Activated CD8-positive, alpha-beta memory T cell treated with anti-CD3 and anti-CD28 coated beads, Interleukin-2, amount 50 U/mL, for 24 hours (primary cell): Measurements from ENCODE around the gene NENF.
A peak's percentile ranks its signal among the peaks of the same experiment; 100 is the strongest.
"Not testable (repeated sequence)": the region's sequence is repeated elsewhere in the genome, so short reads cannot be mapped to it uniquely, and the experiment has no call there.

Experiments
- DNase-seq: peaks from one replicate; pipeline ENCODE4 v3.0.0-alpha.2; 2020; ENCODE audit errors: extremely low read depth

Gene NENF

GRCh38 chr1:212432661-212433576 is at the start of gene NENF:
NENF (plus strand) TSS chr1:212432920; CDS start chr1:212432944, 24 bp downstream.
- DNase-seq, result peak; percentile 41

- no peak for DNase-seq
Observed at GRCh38 chr1:212386029-212386428, 46.7 kb upstream of the NENF start.

GRCh38 chr1:212388985-212389716 is 43.6 kb upstream of the NENF start:
- no peak for DNase-seq

- DNase-seq, result not testable (repeated sequence)
Observed at GRCh38 chr1:212395678-212396437, 36.9 kb upstream of the NENF start.

- no peak for DNase-seq
Observed at GRCh38 chr1:212396638-212397037, 36.1 kb upstream of the NENF start.

GRCh38 chr1:212397171-212397570 is 35.5 kb upstream of the NENF start:
- DNase-seq, result no peak

GRCh38 chr1:212401042-212401441 is 31.7 kb upstream of the NENF start:
- DNase-seq, result no peak

GRCh38 chr1:212401838-212402582 is 30.7 kb upstream of the NENF start:
- DNase-seq, result no peak

GRCh38 chr1:212402666-212403321 is 29.9 kb upstream of the NENF start:
- no peak for DNase-seq

GRCh38 chr1:212410231-212410820 is 22.4 kb upstream of the NENF start:
- DNase-seq, result no peak

GRCh38 chr1:212412374-212412773 is 20.3 kb upstream of the NENF start:
- DNase-seq, result no peak

- DNase-seq, result no peak
Observed at GRCh38 chr1:212413902-212414327, 18.8 kb upstream of the NENF start.

GRCh38 chr1:212414328-212415106 is 18.2 kb upstream of the NENF start, which contains the start of gene PACC1:
PACC1 (minus strand) TSS chr1:212414886; CDS start chr1:212414757, 129 bp downstream.
- DNase-seq, result peak; percentile 75

- no peak for DNase-seq
Observed at GRCh38 chr1:212415107-212415841, 17.4 kb upstream of the NENF start.

GRCh38 chr1:212421165-212421564 is 11.6 kb upstream of the NENF start:
- no peak for DNase-seq

- DNase-seq, result no peak
Observed at GRCh38 chr1:212423879-212424278, 8.8 kb upstream of the NENF start.

GRCh38 chr1:212428496-212428895 is 4.2 kb upstream of the NENF start:
- DNase-seq, result no peak

GRCh38 chr1:212430416-212430815 is 2.3 kb upstream of the NENF start:
- no peak for DNase-seq

GRCh38 chr1:212430955-212431394 is 1.7 kb upstream of the NENF start:
- DNase-seq, result no peak
